ENCODE data around the gene HDDC2. TPM values are rescaled to one million over a fixed set of nuclear protein-coding genes. Genes with fewer than 3 reads are reported as not detected.

Gene HDDC2
- total RNA-seq, 1 experiment from 2014 or later: 96.8 TPM

GRCh38 chr6:125258651-125259353 is 43.0 kb downstream of the HDDC2 start:
- ChIA-PET CTCF (no interaction called here), POLR2A (ENCODE audit: unreplicated experiment) (no interaction called here)
- BruUV-seq (replicated peaks): no TSS peak

GRCh38 chr6:125257351-125257750 is 44.4 kb downstream of the HDDC2 start:
- ChIA-PET CTCF (no interaction called here), POLR2A (ENCODE audit: unreplicated experiment) (no interaction called here)
- intact Hi-C loops (cut with micrococcal nuclease): loop anchor here (5.0 kb wide), 1 partner anchor 55 kb away; no protein-coding TSS in a partner anchor

More at GRCh38 chr6:125258651-125259353, 43.0 kb downstream of the HDDC2 start:
- no peaks in the 10 kb centered on the region for H3K9me2 ChIP-seq (replicated peaks; ENCODE audit: low read length)
- H3K27me3 ChIP-seq (ENCODE audit: low read length): no peaks in the 10 kb centered on the region
- H2AFZ ChIP-seq (ENCODE audit: low read length): no peak overlapping the region
- H3K4me1 ChIP-seq (ENCODE audit: insufficient read depth, low read length): peaks cover 26% of the 10 kb centered on the region
- intact Hi-C loops (cut with micrococcal nuclease): loop anchor here (2.0 to 5.0 kb wide), 2 partner anchors 57 to 104 kb away; no protein-coding TSS in a partner anchor
- H3K9me3 ChIP-seq (ENCODE audit: low read length): no peaks in the 10 kb centered on the region
- H3K36me3 ChIP-seq (ENCODE audit: low read depth, low read length): no peaks in the 10 kb centered on the region
- H3K9ac ChIP-seq (ENCODE audit: low read length): 0 out of 2 replicates have a peak overlapping the region, but pooled peaks have one; percentile 8
- H3K4me3 ChIP-seq (ENCODE audit: low read length): peak overlapping the region; percentile 16; the same call in 1 of the 2 replicates
- DNase-seq (peak; percentile 15), ATAC-seq (peak; percentile 53)
- H3K79me2 ChIP-seq (ENCODE audit: low read length): no peaks in the 10 kb centered on the region
- peak overlapping the region; percentile 79 for H3K27ac ChIP-seq (ENCODE audit: low read length)
- peak overlapping the region; percentile 57 for H3K4me2 ChIP-seq (ENCODE audit: low read length)
- TF ChIP-seq EZH2 (IDR thresholded peaks at IDR 0.05; ENCODE audit: low read length, unreplicated experiment): no peak
- TF ChIP-seq CTCF (conservative IDR thresholded peaks at IDR 0.05; ENCODE audit: low read depth, low read length): no peak
- no peak for TF ChIP-seq EZH2phosphoT487 (IDR thresholded peaks at IDR 0.05; ENCODE audit: borderline replicate concordance, low read length)
- no peaks in the 10 kb centered on the region for H4K20me1 ChIP-seq (ENCODE audit: low read length)
- no peaks in the 10 kb centered on the region for H3F3A ChIP-seq (ENCODE audit: low read length, unreplicated experiment)

More at GRCh38 chr6:125257351-125257750, 44.4 kb downstream of the HDDC2 start:
- Histone ChIP-seq H3K4me3 (ENCODE audit: low read length) (no peak overlapping the region), H3K9me3 (ENCODE audit: low read length) (no peaks in the 10 kb centered on the region), H3K9ac (ENCODE audit: low read length) (no peak overlapping the region), H3K4me2 (ENCODE audit: low read length) (no peak overlapping the region), H3F3A (ENCODE audit: low read length, unreplicated experiment) (no peaks in the 10 kb centered on the region), H3K9me2 (replicated peaks; ENCODE audit: low read length) (no peaks in the 10 kb centered on the region), H3K79me2 (ENCODE audit: low read length) (no peaks in the 10 kb centered on the region), H3K27ac (ENCODE audit: low read length) (no peak overlapping the region), H4K20me1 (ENCODE audit: low read length) (no peaks in the 10 kb centered on the region), H3K4me1 (ENCODE audit: insufficient read depth, low read length) (peaks cover 26% of the 10 kb centered on the region), H3K36me3 (ENCODE audit: low read depth, low read length) (no peaks in the 10 kb centered on the region), H2AFZ (ENCODE audit: low read length) (no peak overlapping the region), H3K27me3 (ENCODE audit: low read length) (no peaks in the 10 kb centered on the region)
- DNase-seq (no peak), ATAC-seq (no peak)
- no TSS peak for BruUV-seq (replicated peaks)
- TF ChIP-seq EZH2phosphoT487 (IDR thresholded peaks at IDR 0.05; ENCODE audit: borderline replicate concordance, low read length): no peak
- no peak for TF ChIP-seq EZH2 (IDR thresholded peaks at IDR 0.05; ENCODE audit: low read length, unreplicated experiment)
- TF ChIP-seq CTCF (conservative IDR thresholded peaks at IDR 0.05; ENCODE audit: low read depth, low read length): no peak
